Ovary (tissue), 3 donors: ENCODE results near the gene PPFIBP2.

Experiments used
- CTCF ChIP-seq, 3 donors: fragments of 450-650 bp in 2 of 3; fragments of 200-600 bp in 1 of 3; IDR thresholded peaks; one replicate each; pipeline versions ENCODE4 v1.5.1 to v1.8.0; 2016 to 2022; ENCODE audit warnings: antibody characterized with exemption in 3 of 3, mild to moderate bottlenecking in 1 of 3
- EP300 ChIP-seq: sonication (generic); formaldehyde crosslinking; IDR thresholded peaks from one replicate; pipeline ENCODE4 v1.6.1; 2017; ENCODE audit warnings: antibody characterized with exemption
- POLR2A ChIP-seq: fragments of 450-650 bp; IDR thresholded peaks from one replicate; pipeline ENCODE4 v1.6.1; 2017; ENCODE audit warnings: antibody characterized with exemption, mild to moderate bottlenecking, moderate library complexity
- donor health status: DM: no; HTN: no; CAD: no.

DNA sequence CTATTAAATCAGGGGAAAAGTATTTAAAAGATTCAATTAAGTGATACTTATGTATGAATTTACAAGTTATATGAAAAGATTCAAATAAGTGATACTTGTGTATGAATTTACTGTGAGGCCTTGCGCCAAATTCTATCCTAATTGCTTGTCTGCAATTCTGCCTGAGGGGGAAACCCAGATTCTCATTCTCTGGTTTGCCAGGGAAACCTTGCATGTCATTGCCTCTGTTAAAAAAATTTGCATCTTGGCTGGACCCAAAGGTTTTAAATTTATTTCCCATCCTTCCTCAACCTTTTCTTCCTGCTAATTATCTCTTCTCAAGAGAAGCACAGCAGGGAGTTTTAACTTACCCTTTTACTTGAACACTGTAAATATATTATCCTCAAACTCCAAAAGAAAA, 14.7 kb upstream of the PPFIBP2 start:
- TF ChIP-seq CTCF (IDR thresholded peaks at IDR 0.05) (no peak), POLR2A (no peak), EP300 (no peak)
